ENCODE data around the gene PLPPR2.

The PLPPR2 gene

GRCh38 chr19:11383706-11384048, 28.4 kb downstream of the PLPPR2 start:
- Histone ChIP-seq H2BK15ac (ENCODE audit: low read depth, poor library complexity, severe bottlenecking) (peak overlapping the region; percentile 93), H2AFZ (ENCODE audit: low read depth, low read length) (peak overlapping the region; percentile 56), H2BK12ac (ENCODE audit: low read length in 2 of 2) (peak overlapping the region; percentile 73 to 85), H4K8ac (ENCODE audit: low read length) (peak overlapping the region; percentile 45), H2BK120ac (ENCODE audit: low read depth, low read length) (peak overlapping the region; percentile 77), H3K9me3 (ENCODE audit: control insufficient read depth, low read length) (no peaks in the 10 kb centered on the region), H3K23ac (ENCODE audit: low read length in 2 of 2) (peak overlapping the region in 1 of 2 experiments; percentile 97), H4K91ac (ENCODE audit: low read length) (peak overlapping the region; percentile 95), H3K27ac (ENCODE audit: low read length, poor library complexity, severe bottlenecking) (no peak overlapping the region), H3K9ac (ENCODE audit: low read length) (no peak overlapping the region), H3K4me3 (ENCODE audit: insufficient read depth in 1 of 2, low read depth in 1 of 2, low read length in 2 of 2) (peak overlapping the region in 1 of 2 experiments; percentile 55), H3K4me2 (ENCODE audit: low read length, poor library complexity, severe bottlenecking) (peak overlapping the region; percentile 90), H3K4me1 (ENCODE audit: control insufficient read depth, insufficient read depth, low read depth, low read length) (peaks cover 36% of the 10 kb centered on the region), H2BK5ac (ENCODE audit: low read depth, low read length, poor library complexity, severe bottlenecking) (no peak overlapping the region), H3K4ac (ENCODE audit: low read depth in 1 of 2, low read length in 2 of 2) (peak overlapping the region; percentile 88), H2AK5ac (ENCODE audit: low read length, severe bottlenecking) (no peak overlapping the region), H3K27me3 (ENCODE audit: control insufficient read depth in 1 of 2, insufficient read depth in 1 of 2, low read length in 2 of 2) (peaks cover 14 to 15% of the 10 kb centered on the region in 2 experiments), H3K36me3 (ENCODE audit: control insufficient read depth in 1 of 2, insufficient read depth in 2 of 2, low read depth in 1 of 2, low read length in 2 of 2) (no peaks in the 10 kb centered on the region), H3K18ac (ENCODE audit: low read depth in 1 of 2, low read length in 2 of 2) (peak overlapping the region; percentile 75 to 81), H3K79me1 (replicated peaks; ENCODE audit: low read length, poor library complexity, severe bottlenecking) (no peaks in the 10 kb centered on the region), H3K14ac (ENCODE audit: low read length in 2 of 2) (peak overlapping the region in 1 of 2 experiments; percentile 9)
- DNase-seq, result no peak
- under 1% methylated on average over 9 of the region's 9 CpGs for WGBS

- no peaks in the 10 kb centered on the region for H3K9me3 ChIP-seq (ENCODE audit: control insufficient read depth, low read length)
- no peak overlapping the region for H2BK5ac ChIP-seq (ENCODE audit: low read depth, low read length, poor library complexity, severe bottlenecking)
- H3K79me1 ChIP-seq (replicated peaks; ENCODE audit: low read length, poor library complexity, severe bottlenecking), result no peaks in the 10 kb centered on the region
- H3K23ac ChIP-seq (ENCODE audit: low read length in 2 of 2), result no peak overlapping the region
- H3K4me1 ChIP-seq (ENCODE audit: control insufficient read depth, insufficient read depth, low read depth, low read length), result peaks cover 31% of the 10 kb centered on the region
- H2AK5ac ChIP-seq (ENCODE audit: low read length, severe bottlenecking), result no peak overlapping the region
- no peak overlapping the region for H4K91ac ChIP-seq (ENCODE audit: low read length)
- H3K27me3 ChIP-seq (ENCODE audit: control insufficient read depth in 1 of 2, insufficient read depth in 1 of 2, low read length in 2 of 2), result peaks cover 14 to 15% of the 10 kb centered on the region in 2 experiments
- no peak overlapping the region for H2BK12ac ChIP-seq (ENCODE audit: low read length in 2 of 2)
- no peak overlapping the region for H3K4ac ChIP-seq (ENCODE audit: low read depth in 1 of 2, low read length in 2 of 2)
- H2AFZ ChIP-seq (ENCODE audit: low read depth, low read length), result no peak overlapping the region
- no peak overlapping the region for H3K27ac ChIP-seq (ENCODE audit: low read length, poor library complexity, severe bottlenecking)
- H3K4me2 ChIP-seq (ENCODE audit: low read length, poor library complexity, severe bottlenecking), result no peak overlapping the region
- 89% methylated on average over 5 of the region's 5 CpGs for WGBS
- DNase-seq, result no peak
- no peaks in the 10 kb centered on the region for H3K36me3 ChIP-seq (ENCODE audit: control insufficient read depth in 1 of 2, insufficient read depth in 2 of 2, low read depth in 1 of 2, low read length in 2 of 2)
- H3K4me3 ChIP-seq (ENCODE audit: insufficient read depth in 1 of 2, low read depth in 1 of 2, low read length in 2 of 2), result no peak overlapping the region
- H3K9ac ChIP-seq (ENCODE audit: low read length), result no peak overlapping the region
- no peak overlapping the region for H3K14ac ChIP-seq (ENCODE audit: low read length in 2 of 2)
- peak overlapping the region in 1 of 2 experiments; percentile 44 for H3K18ac ChIP-seq (ENCODE audit: low read depth in 1 of 2, low read length in 2 of 2)
- H4K8ac ChIP-seq (ENCODE audit: low read length), result no peak overlapping the region
- no peak overlapping the region for H2BK120ac ChIP-seq (ENCODE audit: low read depth, low read length)
- H2BK15ac ChIP-seq (ENCODE audit: low read depth, poor library complexity, severe bottlenecking), result no peak overlapping the region
These were observed 29.5 kb downstream of the PLPPR2 start for GRCh38 chr19:11384778-11385129.

- no peak for DNase-seq
- no peak overlapping the region for H3K27ac ChIP-seq (ENCODE audit: low read length, poor library complexity, severe bottlenecking)
- WGBS, result 89% methylated on average over 19 of the region's 19 CpGs
- no peak overlapping the region for H3K18ac ChIP-seq (ENCODE audit: low read depth in 1 of 2, low read length in 2 of 2)
- no peak overlapping the region for H2BK15ac ChIP-seq (ENCODE audit: low read depth, poor library complexity, severe bottlenecking)
- H4K91ac ChIP-seq (ENCODE audit: low read length), result no peak overlapping the region
- peaks cover 8 to 12% of the 10 kb centered on the region in 2 experiments for H3K27me3 ChIP-seq (ENCODE audit: control insufficient read depth in 1 of 2, insufficient read depth in 1 of 2, low read length in 2 of 2)
- no peak overlapping the region for H2AK5ac ChIP-seq (ENCODE audit: low read length, severe bottlenecking)
- H2AFZ ChIP-seq (ENCODE audit: low read depth, low read length), result no peak overlapping the region
- H3K36me3 ChIP-seq (ENCODE audit: control insufficient read depth in 1 of 2, insufficient read depth in 2 of 2, low read depth in 1 of 2, low read length in 2 of 2), result no peaks in the 10 kb centered on the region
- no peak overlapping the region for H3K14ac ChIP-seq (ENCODE audit: low read length in 2 of 2)
- no peaks in the 10 kb centered on the region for H3K79me1 ChIP-seq (replicated peaks; ENCODE audit: low read length, poor library complexity, severe bottlenecking)
- H2BK120ac ChIP-seq (ENCODE audit: low read depth, low read length), result no peak overlapping the region
- peaks cover 6% of the 10 kb centered on the region for H3K9me3 ChIP-seq (ENCODE audit: control insufficient read depth, low read length)
- H3K4me2 ChIP-seq (ENCODE audit: low read length, poor library complexity, severe bottlenecking), result no peak overlapping the region
- H2BK12ac ChIP-seq (ENCODE audit: low read length in 2 of 2), result no peak overlapping the region
- no peak overlapping the region for H4K8ac ChIP-seq (ENCODE audit: low read length)
- no peak overlapping the region for H3K4me3 ChIP-seq (ENCODE audit: insufficient read depth in 1 of 2, low read depth in 1 of 2, low read length in 2 of 2)
- no peak overlapping the region for H3K4ac ChIP-seq (ENCODE audit: low read depth in 1 of 2, low read length in 2 of 2)
- H3K4me1 ChIP-seq (ENCODE audit: control insufficient read depth, insufficient read depth, low read depth, low read length), result peaks cover 18% of the 10 kb centered on the region
- H3K23ac ChIP-seq (ENCODE audit: low read length in 2 of 2), result no peak overlapping the region
- H3K9ac ChIP-seq (ENCODE audit: low read length), result no peak overlapping the region
- no peak overlapping the region for H2BK5ac ChIP-seq (ENCODE audit: low read depth, low read length, poor library complexity, severe bottlenecking)
These were observed 32.2 kb downstream of the PLPPR2 start for GRCh38 chr19:11387162-11388034.

GRCh38 chr19:11390359-11390758, 35.1 kb downstream of the PLPPR2 start:
- H3K4me2 ChIP-seq (ENCODE audit: low read length, poor library complexity, severe bottlenecking), result no peak overlapping the region
- no peak overlapping the region for H3K14ac ChIP-seq (ENCODE audit: low read length in 2 of 2)
- H3K9me3 ChIP-seq (ENCODE audit: control insufficient read depth, low read length), result peaks cover 6% of the 10 kb centered on the region
- H2BK15ac ChIP-seq (ENCODE audit: low read depth, poor library complexity, severe bottlenecking), result no peak overlapping the region
- no peak overlapping the region for H3K27ac ChIP-seq (ENCODE audit: low read length, poor library complexity, severe bottlenecking)
- no peak overlapping the region for H2AK5ac ChIP-seq (ENCODE audit: low read length, severe bottlenecking)
- no peak overlapping the region for H2AFZ ChIP-seq (ENCODE audit: low read depth, low read length)
- H3K79me1 ChIP-seq (replicated peaks; ENCODE audit: low read length, poor library complexity, severe bottlenecking), result no peaks in the 10 kb centered on the region
- H3K4ac ChIP-seq (ENCODE audit: low read depth in 1 of 2, low read length in 2 of 2), result no peak overlapping the region
- 80% methylated on average over 1 of the region's 2 CpGs for WGBS
- H3K23ac ChIP-seq (ENCODE audit: low read length in 2 of 2), result no peak overlapping the region
- H2BK120ac ChIP-seq (ENCODE audit: low read depth, low read length), result no peak overlapping the region
- H4K91ac ChIP-seq (ENCODE audit: low read length), result no peak overlapping the region
- H3K4me3 ChIP-seq (ENCODE audit: insufficient read depth in 1 of 2, low read depth in 1 of 2, low read length in 2 of 2), result no peak overlapping the region
- H2BK12ac ChIP-seq (ENCODE audit: low read length in 2 of 2), result no peak overlapping the region
- H3K4me1 ChIP-seq (ENCODE audit: control insufficient read depth, insufficient read depth, low read depth, low read length), result no peaks in the 10 kb centered on the region
- H4K8ac ChIP-seq (ENCODE audit: low read length), result no peak overlapping the region
- H3K36me3 ChIP-seq (ENCODE audit: control insufficient read depth in 1 of 2, insufficient read depth in 2 of 2, low read depth in 1 of 2, low read length in 2 of 2), result no peaks in the 10 kb centered on the region
- H3K18ac ChIP-seq (ENCODE audit: low read depth in 1 of 2, low read length in 2 of 2), result no peak overlapping the region
- no peak overlapping the region for H3K9ac ChIP-seq (ENCODE audit: low read length)
- H2BK5ac ChIP-seq (ENCODE audit: low read depth, low read length, poor library complexity, severe bottlenecking), result no peak overlapping the region
- no peak for DNase-seq
- peaks cover 0 to 9% of the 10 kb centered on the region in 2 experiments for H3K27me3 ChIP-seq (ENCODE audit: control insufficient read depth in 1 of 2, insufficient read depth in 1 of 2, low read length in 2 of 2)

Data from mesenchymal stem cell (in vitro differentiated cells and primary cell).